ENCODE data around the gene NPR1.

DNA sequence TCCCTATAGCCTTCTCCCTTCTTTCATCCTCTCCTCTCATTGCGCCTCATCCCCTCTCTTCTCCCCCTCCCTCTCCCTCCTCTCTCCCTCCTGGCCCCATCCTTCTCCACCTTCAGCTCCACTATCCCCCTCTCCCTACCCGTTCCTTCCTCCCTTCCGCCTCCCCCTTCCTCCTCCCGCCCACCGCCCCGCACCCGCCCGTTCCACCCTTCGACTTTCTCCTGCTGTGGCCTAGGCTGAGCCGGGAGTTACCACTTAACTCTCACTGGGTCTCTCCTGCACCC, 1.6 kb downstream of the NPR1 start:
- TF ChIP-seq, protein P1, sequence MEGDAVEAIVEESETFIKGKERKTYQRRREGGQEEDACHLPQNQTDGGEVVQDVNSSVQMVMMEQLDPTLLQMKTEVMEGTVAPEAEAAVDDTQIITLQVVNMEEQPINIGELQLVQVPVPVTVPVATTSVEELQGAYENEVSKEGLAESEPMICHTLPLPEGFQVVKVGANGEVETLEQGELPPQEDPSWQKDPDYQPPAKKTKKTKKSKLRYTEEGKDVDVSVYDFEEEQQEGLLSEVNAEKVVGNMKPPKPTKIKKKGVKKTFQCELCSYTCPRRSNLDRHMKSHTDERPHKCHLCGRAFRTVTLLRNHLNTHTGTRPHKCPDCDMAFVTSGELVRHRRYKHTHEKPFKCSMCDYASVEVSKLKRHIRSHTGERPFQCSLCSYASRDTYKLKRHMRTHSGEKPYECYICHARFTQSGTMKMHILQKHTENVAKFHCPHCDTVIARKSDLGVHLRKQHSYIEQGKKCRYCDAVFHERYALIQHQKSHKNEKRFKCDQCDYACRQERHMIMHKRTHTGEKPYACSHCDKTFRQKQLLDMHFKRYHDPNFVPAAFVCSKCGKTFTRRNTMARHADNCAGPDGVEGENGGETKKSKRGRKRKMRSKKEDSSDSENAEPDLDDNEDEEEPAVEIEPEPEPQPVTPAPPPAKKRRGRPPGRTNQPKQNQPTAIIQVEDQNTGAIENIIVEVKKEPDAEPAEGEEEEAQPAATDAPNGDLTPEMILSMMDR (IDR thresholded peaks at IDR 0.05 in 4 of 5, conservative IDR thresholded peaks at IDR 0.05 in 1 of 5) = no peak
- no peak for TF ChIP-seq POLR2A (IDR thresholded peaks at IDR 0.05)

All from gastrocnemius medialis (tissue), 4 donors.